Measurements from ENCODE around the gene RPRML. TPM values are rescaled to one million over a fixed set of nuclear protein-coding genes. Genes with fewer than 3 reads are reported as not detected.
A peak's percentile ranks its signal among the peaks of the same experiment; 100 is the strongest.

Gene RPRML
- total RNA-seq, 1 experiment from 2014 or later, result 0.54 TPM

GRCh38 chr17:46984341-46984740, 5.3 kb upstream of the RPRML start:
- H3K4me1 ChIP-seq (ENCODE audit: control insufficient read depth, insufficient read depth, low read length), result no peaks in the 10 kb centered on the region
- no peak overlapping the region for H3K27ac ChIP-seq (ENCODE audit: low read length)
- no peak overlapping the region for H3K4me3 ChIP-seq (ENCODE audit: low read depth in 2 of 2, low read length in 2 of 2)
- no peaks in the 10 kb centered on the region for H3K9me3 ChIP-seq (ENCODE audit: control insufficient read depth, insufficient read depth, low read depth, low read length)
- CTCF ChIA-PET, result no interaction called here
- peaks cover 2% of the 10 kb centered on the region; the same call in 1 of the 2 replicates for H3K27me3 ChIP-seq (ENCODE audit: control insufficient read depth, insufficient read depth, low read length)
- no TSS peak for BruUV-seq (replicated peaks)
- no peaks in the 10 kb centered on the region for H3K36me3 ChIP-seq (ENCODE audit: control insufficient read depth, insufficient read depth, low read length)
- POLR2A ChIA-PET, result no interaction called here
- in situ Hi-C loops (cut with HindIII; ENCODE audit: low pct_unique_long_range_greater_than_20kb, low sequenced_read_pairs), result no loop called here
- TF ChIP-seq TCF7L2 (IDR thresholded peaks at IDR 0.05; ENCODE audit: low read depth, low read length), result no peak
- no peak for TF ChIP-seq REST (IDR thresholded peaks at IDR 0.05; ENCODE audit: insufficient read depth in 1 of 2, low read depth in 2 of 2, low read length in 1 of 2)
- no peak for TF ChIP-seq SIN3A (IDR thresholded peaks at IDR 0.05; ENCODE audit: borderline replicate concordance, insufficient read depth, low read depth, low read length)
- TF ChIP-seq POLR2AphosphoS5 (IDR thresholded peaks at IDR 0.05; ENCODE audit: low read depth, low read length), result no peak
- no peak for TF ChIP-seq CTCF (IDR thresholded peaks at IDR 0.05)
- no peak for DNase-seq (ENCODE audit: low read depth, low spot score)
- no peak for ATAC-seq
- intact Hi-C loops (cut with micrococcal nuclease; ENCODE audit: unreplicated experiment), result no loop called here

DNA sequence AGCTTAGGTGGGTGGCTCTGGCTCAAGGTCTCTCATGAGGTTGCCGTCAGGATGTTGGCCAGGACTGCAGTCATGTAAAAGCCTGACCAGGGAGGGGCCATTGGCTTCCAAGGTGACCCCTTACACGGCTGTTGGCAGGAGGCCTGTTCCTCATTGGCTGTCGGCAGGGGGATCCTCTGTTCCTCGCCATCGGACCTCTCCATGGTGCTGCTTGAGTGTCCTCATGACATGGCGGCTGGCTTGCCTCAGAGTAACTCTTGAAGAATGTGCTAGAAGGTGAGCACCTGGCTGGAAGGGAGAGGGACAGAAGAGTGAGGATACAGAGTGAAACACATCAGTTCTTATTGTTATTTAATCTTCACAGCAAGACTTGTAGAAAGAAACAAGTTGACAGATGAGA, 4.7 kb upstream of the RPRML start:
- in situ Hi-C loops (cut with HindIII; ENCODE audit: low pct_unique_long_range_greater_than_20kb, low sequenced_read_pairs), result no loop called here
- CTCF ChIA-PET, result no interaction called here
- BruUV-seq (replicated peaks), result no TSS peak
- POLR2A ChIA-PET, result no interaction called here
- intact Hi-C loops (cut with micrococcal nuclease; ENCODE audit: unreplicated experiment), result no loop called here
- no peak for ATAC-seq
- no peak for DNase-seq (ENCODE audit: low read depth, low spot score)
- H3K36me3 ChIP-seq (ENCODE audit: control insufficient read depth, insufficient read depth, low read length), result no peaks in the 10 kb centered on the region
- H3K4me3 ChIP-seq (ENCODE audit: low read depth in 2 of 2, low read length in 2 of 2), result no peak overlapping the region
- H3K9me3 ChIP-seq (ENCODE audit: control insufficient read depth, insufficient read depth, low read depth, low read length), result no peaks in the 10 kb centered on the region
- no peaks in the 10 kb centered on the region for H3K4me1 ChIP-seq (ENCODE audit: control insufficient read depth, insufficient read depth, low read length)
- H3K27me3 ChIP-seq (ENCODE audit: control insufficient read depth, insufficient read depth, low read length), result peaks cover 2% of the 10 kb centered on the region; the same call in 1 of the 2 replicates
- H3K27ac ChIP-seq (ENCODE audit: low read length), result no peak overlapping the region
- no peak for TF ChIP-seq SIN3A (IDR thresholded peaks at IDR 0.05; ENCODE audit: borderline replicate concordance, insufficient read depth, low read depth, low read length)
- peak; percentile 57 to 58; a peak in 2 of 4 replicates for TF ChIP-seq REST (IDR thresholded peaks at IDR 0.05; ENCODE audit: insufficient read depth in 1 of 2, low read depth in 2 of 2, low read length in 1 of 2)
- no peak for TF ChIP-seq TCF7L2 (IDR thresholded peaks at IDR 0.05; ENCODE audit: low read depth, low read length)

All from Panc1 (cell line).